GM12878 (cell line): ENCODE data around the gene TMEM161A. TPM values are rescaled to one million over a fixed set of nuclear protein-coding genes. Genes with fewer than 3 reads are reported as not detected.

ENCODE experiments used
- BHLHE40 ChIP-seq, 2 experiments: fragments of 450-650 bp in 1 of 2; IDR thresholded peaks; 2 replicates each; pipeline ENCODE4 v1.6.1; 2011 to 2017; ENCODE audit warnings: low read depth in 2 of 2, borderline replicate concordance in 1 of 2, improper control_type of control experiment in 1 of 2, low read length in 1 of 2, mild to moderate bottlenecking in 1 of 2
- CREM ChIP-seq: IDR thresholded peaks from 2 replicates; pipeline ENCODE4 v1.6.1; 2014; ENCODE audit warnings: antibody characterized with exemption, low read depth
- E2F8 ChIP-seq: fragments of 450-650 bp; IDR thresholded peaks from 2 replicates; pipeline ENCODE4 v1.6.1; 2018; ENCODE audit warnings: mild to moderate bottlenecking, low read depth, moderate library complexity; ENCODE audit not compliant: partially characterized antibody
- EGR1 ChIP-seq, 2 experiments: IDR thresholded peaks; 1 replicate in 1 of 2; 2 replicates in 1 of 2; pipeline ENCODE4 v1.6.1; 2011 to 2012; ENCODE audit warnings: low read depth in 2 of 2, low read length in 2 of 2, borderline replicate concordance in 1 of 2, mild to moderate bottlenecking in 1 of 2, moderate library complexity in 1 of 2
- HDAC6 ChIP-seq: fragments of 200-600 bp; sonication (generic); IDR thresholded peaks from one replicate; pipeline ENCODE4 v1.8.0; 2017; ENCODE audit warnings: antibody characterized with exemption; ENCODE audit not compliant: unreplicated experiment
- LARP7 ChIP-seq: fragments of 450-650 bp; IDR thresholded peaks from 2 replicates; pipeline ENCODE4 v1.6.1; 2017; ENCODE audit warnings: mild to moderate bottlenecking
- MEF2B ChIP-seq: fragments of 450-650 bp; IDR thresholded peaks from 2 replicates; pipeline ENCODE4 v1.6.1; 2018; ENCODE audit warnings: mild to moderate bottlenecking, moderate library complexity; ENCODE audit not compliant: partially characterized antibody, poor library complexity, severe bottlenecking
- MTA3 ChIP-seq: IDR thresholded peaks from 2 replicates; pipeline ENCODE4 v1.6.1; 2012; ENCODE audit warnings: low read length, inconsistent platforms, borderline replicate concordance
- MYC ChIP-seq: IDR thresholded peaks from 2 replicates; pipeline ENCODE4 v1.6.1; 2011; ENCODE audit warnings: mild to moderate bottlenecking, low read length, moderate library complexity, inconsistent platforms; ENCODE audit not compliant: insufficient read depth, insufficient replicate concordance, insufficient read length, severe bottlenecking
- NFIC ChIP-seq: IDR thresholded peaks from 2 replicates; pipeline ENCODE4 v1.6.1; 2012; ENCODE audit warnings: low read depth, mild to moderate bottlenecking, inconsistent platforms, low read length, moderate library complexity
- PAX5 ChIP-seq: IDR thresholded peaks from 2 replicates; pipeline ENCODE4 v1.6.1; 2011; ENCODE audit warnings: low read depth, low read length, borderline replicate concordance
- YY1 ChIP-seq: IDR thresholded peaks from 2 replicates; pipeline ENCODE4 v1.6.1; 2011; ENCODE audit warnings: low read depth, mild to moderate bottlenecking, low read length
- ZBED1 ChIP-seq: IDR thresholded peaks from 2 replicates; pipeline ENCODE4 v1.6.1; 2016; ENCODE audit warnings: borderline replicate concordance
- ZBTB33 ChIP-seq: fragments of 450-650 bp; IDR thresholded peaks from 2 replicates; pipeline ENCODE4 v1.6.1; 2017; ENCODE audit warnings: mild to moderate bottlenecking
- ZBTB4 ChIP-seq: fragments of 450-650 bp; formaldehyde crosslinking; IDR thresholded peaks from 2 replicates; pipeline ENCODE4 v1.4.0; 2022; ENCODE audit warnings: mild to moderate bottlenecking, moderate library complexity
- ZNF207 ChIP-seq: fragments of 450-650 bp; IDR thresholded peaks from 2 replicates; pipeline ENCODE4 v1.6.1; 2014; ENCODE audit warnings: antibody characterized with exemption, mild to moderate bottlenecking, borderline replicate concordance
- polyA plus RNA-seq, 11 experiments: library from polyadenylated mRNA; depleted of rRNA in 4 of 11; unstranded in 6 of 11; stranded (reverse) in 5 of 11; fragments of >200 nt; fragmentation: Nextera tagmentation in 4 of 11; fragmentation: Illumina TruSeq in 1 of 11; extraction: Ambion mirVana in 4 of 11; extraction: Trizol in 1 of 11; gene quantifications; 1 replicate in 1 of 11; 2 replicates in 10 of 11; pipeline versions ENCODE4 v1.2.1 to v1.2.3, GENCODE V29; 2011 to 2016; ENCODE audit warnings: inconsistent platforms in 2 of 11, missing spikeins in 2 of 11, low read depth in 1 of 11
- total RNA-seq, 4 experiments: library from RNA; depleted of rRNA in 3 of 4; stranded (reverse); fragments of >200 nt in 3 of 4; fragmentation: Illumina TruSeq in 1 of 4; extraction: Trizol in 1 of 4; gene quantifications; 2 replicates each; pipeline versions ENCODE4 v1.2.1 to v1.2.3, GENCODE V29; 2013 to 2021
- TF ChIP-seq, protein P1 (sequence below): IDR thresholded peaks from 2 replicates; pipeline ENCODE4 v1.6.1; 2012; ENCODE audit warnings: low read depth, low read length, improper control_type of control experiment
- TF ChIP-seq, protein P2 (sequence below): fragments of 450-650 bp; conservative IDR thresholded peaks from 2 replicates; pipeline ENCODE4 v1.6.1; 2017; ENCODE audit warnings: mild to moderate bottlenecking, moderate library complexity

Gene TMEM161A
- total and polyA plus RNA-seq, 10 of the 15 experiments (the other 5 are each of a cell fraction or from before 2014, with no cell fraction given): 1.1 to 37.1 (median 19.0) TPM

DNA sequence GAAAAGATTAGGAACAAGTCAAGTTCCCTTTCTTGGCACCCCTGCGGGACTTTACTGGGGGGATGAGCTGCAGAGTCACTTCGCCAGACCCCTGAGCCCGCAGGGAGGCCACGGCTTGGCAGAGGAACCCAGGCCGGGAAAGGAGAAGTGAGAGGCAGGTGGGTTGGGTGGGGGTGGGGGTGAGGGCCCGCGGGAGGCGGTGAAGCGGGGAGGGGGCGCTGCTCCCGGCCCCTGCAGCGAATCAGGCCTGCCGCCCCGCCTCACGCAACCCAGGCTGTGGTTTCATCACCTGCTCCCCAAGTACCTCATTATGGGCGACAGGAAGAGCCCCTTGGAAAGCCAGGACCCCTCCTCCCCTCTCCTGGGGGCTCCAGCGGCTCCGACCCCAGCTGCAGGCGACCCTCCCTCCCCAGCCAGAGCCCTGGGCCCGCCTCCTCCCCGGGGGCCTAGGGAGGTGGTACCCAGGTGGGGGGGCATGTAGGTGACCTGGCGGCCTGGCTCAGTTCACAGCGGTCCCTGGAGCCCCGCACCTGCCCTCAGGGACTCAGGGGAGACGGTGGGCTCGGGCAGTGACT lies 22.3 kb upstream of the TMEM161A start (continued):
- TF ChIP-seq E2F8 (no peak), ZBTB33 (no peak), LARP7 (0 out of 2 replicates have a peak, but pooled peaks have one; percentile 28), NFIC (peak; percentile 58; the same call in 1 of the 2 replicates), MEF2B (peak; percentile 71), ZNF207 (no peak), MTA3 (no peak), CREM (peak; percentile 35; the same call in 1 of the 2 replicates), YY1 (no peak; the same call in 1 of the 2 replicates), HDAC6 (no peak), ZBED1 (no peak), PAX5 (peak; percentile 60; the same call in 1 of the 2 replicates), ZBTB4 (no peak), BHLHE40 (IDR thresholded peaks at IDR 0.05; ENCODE audit: borderline replicate concordance in 1 of 2, low read depth in 2 of 2, low read length in 1 of 2) (peak in 1 of 2 experiments; percentile 78; a peak in 2 of 4 replicates), EGR1 (IDR thresholded peaks at IDR 0.05; ENCODE audit: borderline replicate concordance in 1 of 2, low read depth in 2 of 2, low read length in 2 of 2) (peak in 1 of 2 experiments; percentile 67; a peak in 2 of 3 replicates), MYC (no peak)
- TF ChIP-seq, protein P1, sequence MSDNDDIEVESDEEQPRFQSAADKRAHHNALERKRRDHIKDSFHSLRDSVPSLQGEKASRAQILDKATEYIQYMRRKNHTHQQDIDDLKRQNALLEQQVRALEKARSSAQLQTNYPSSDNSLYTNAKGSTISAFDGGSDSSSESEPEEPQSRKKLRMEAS: no peak; the same call in 1 of the 2 replicates
- TF ChIP-seq, protein P2, sequence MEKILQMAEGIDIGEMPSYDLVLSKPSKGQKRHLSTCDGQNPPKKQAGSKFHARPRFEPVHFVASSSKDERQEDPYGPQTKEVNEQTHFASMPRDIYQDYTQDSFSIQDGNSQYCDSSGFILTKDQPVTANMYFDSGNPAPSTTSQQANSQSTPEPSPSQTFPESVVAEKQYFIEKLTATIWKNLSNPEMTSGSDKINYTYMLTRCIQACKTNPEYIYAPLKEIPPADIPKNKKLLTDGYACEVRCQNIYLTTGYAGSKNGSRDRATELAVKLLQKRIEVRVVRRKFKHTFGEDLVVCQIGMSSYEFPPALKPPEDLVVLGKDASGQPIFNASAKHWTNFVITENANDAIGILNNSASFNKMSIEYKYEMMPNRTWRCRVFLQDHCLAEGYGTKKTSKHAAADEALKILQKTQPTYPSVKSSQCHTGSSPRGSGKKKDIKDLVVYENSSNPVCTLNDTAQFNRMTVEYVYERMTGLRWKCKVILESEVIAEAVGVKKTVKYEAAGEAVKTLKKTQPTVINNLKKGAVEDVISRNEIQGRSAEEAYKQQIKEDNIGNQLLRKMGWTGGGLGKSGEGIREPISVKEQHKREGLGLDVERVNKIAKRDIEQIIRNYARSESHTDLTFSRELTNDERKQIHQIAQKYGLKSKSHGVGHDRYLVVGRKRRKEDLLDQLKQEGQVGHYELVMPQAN: 0 out of 2 replicates have a peak, but pooled peaks have one; percentile 5
